B cell (primary cell): ENCODE data around the gene SLC36A1. TPM values are rescaled to one million over a fixed set of nuclear protein-coding genes. Genes with fewer than 3 reads are reported as not detected.

ENCODE experiments used
- ATAC-seq: fragments of 200-7000 bp; cut with Tn5 transposase; one replicate; pipeline ENCODE4 v1.10.0; 2021; ENCODE audit warnings: low read depth, mild to moderate bottlenecking, moderate number of reproducible peaks, moderate library complexity
- CTCF ChIA-PET: fragments of 350-600 bp; sonication (Branson Sonifier 250); formaldehyde crosslinking; loops from one replicate; lab custom pipeline; 2021; ENCODE audit warnings: antibody characterized with exemption, inconsistent platforms; lab: Charles Lee
- POLR2A ChIA-PET: fragments of 350-600 bp; sonication (Branson Sonifier 250); formaldehyde crosslinking; loops from one replicate; lab custom pipeline; 2021; ENCODE audit warnings: antibody characterized with exemption; lab: Charles Lee
- DNase-seq: peaks from one replicate; pipeline ENCODE4 v3.0.0; 2013
- H2AFZ ChIP-seq: 2 replicates; pipeline ENCODE4 v1.6.1; 2012; ENCODE audit warnings: mild to moderate bottlenecking, low read depth, low read length; ENCODE audit not compliant: insufficient read depth, poor library complexity, severe bottlenecking
- H3K27ac ChIP-seq, 2 donors: 1 replicate in 1 of 2; 2 replicates in 1 of 2; pipeline ENCODE4 v1.5.1; 2012 to 2013; ENCODE audit warnings: low read length in 2 of 2, mild to moderate bottlenecking in 2 of 2, moderate library complexity in 1 of 2
- H3K27me3 ChIP-seq, 4 experiments: fragments of 200-600 bp in 1 of 4; sonication (generic) in 1 of 4; replicated peaks in 1 of 4; 1 replicate in 2 of 4; 2 replicates in 2 of 4; pipeline versions ENCODE4 v1.6.1 to v1.7.0; 2013 to 2016; ENCODE audit warnings: low read length in 3 of 4, mild to moderate bottlenecking in 2 of 4, mixed read lengths in 1 of 4, moderate library complexity in 1 of 4; ENCODE audit not compliant: insufficient read depth in 4 of 4, control insufficient read depth in 3 of 4; ENCODE audit errors: control extremely low read depth in 1 of 4
- H3K36me3 ChIP-seq, 2 experiments: replicated peaks in 1 of 2; 1 replicate in 1 of 2; 2 replicates in 1 of 2; pipeline versions ENCODE4 v1.6.1 to v1.7.1; 2013; ENCODE audit warnings: low read length in 1 of 2; ENCODE audit not compliant: insufficient read depth in 2 of 2, control insufficient read depth in 1 of 2; ENCODE audit errors: control extremely low read depth in 1 of 2, extremely low read depth in 1 of 2
- H3K4me1 ChIP-seq, 2 donors: fragments of 200-600 bp in 1 of 2; sonication (generic) in 1 of 2; 1 replicate in 1 of 2; 2 replicates in 1 of 2; pipeline versions ENCODE4 v1.5.1 to v1.6.1; 2013 to 2017; ENCODE audit warnings: low read length in 2 of 2; ENCODE audit not compliant: control insufficient read depth in 2 of 2, insufficient read depth in 2 of 2
- H3K4me2 ChIP-seq: replicated peaks from 2 replicates; pipeline ENCODE3; 2012; ENCODE audit warnings: mild to moderate bottlenecking, low read depth, low read length; ENCODE audit not compliant: poor library complexity, severe bottlenecking
- H3K4me3 ChIP-seq, 5 experiments: fragments of 200-600 bp in 1 of 5; sonication (generic) in 1 of 5; 1 replicate in 3 of 5; 2 replicates in 2 of 5; pipeline versions ENCODE4 v1.5.1 to v1.7.0; 2011 to 2016; ENCODE audit warnings: low read length in 4 of 5, mild to moderate bottlenecking in 4 of 5, low read depth in 2 of 5, control low read depth in 1 of 5, moderate library complexity in 1 of 5; ENCODE audit not compliant: insufficient read depth in 1 of 5; ENCODE audit errors: control extremely low read depth in 1 of 5, extremely low read depth in 1 of 5
- H3K79me2 ChIP-seq: fragments of 200-600 bp; sonication (generic); one replicate; pipeline ENCODE4 v1.6.0; 2016; ENCODE audit warnings: low read length; ENCODE audit not compliant: control insufficient read depth, insufficient read depth
- H3K9ac ChIP-seq: fragments of 200-600 bp; sonication (generic); 2 replicates; pipeline ENCODE4 v1.6.1; 2017; ENCODE audit warnings: mild to moderate bottlenecking, low read length, moderate library complexity
- H3K9me3 ChIP-seq, 3 donors: one replicate each; pipeline versions ENCODE4 v1.6.1 to v1.7.1; 2013; ENCODE audit warnings: low read length in 2 of 3; ENCODE audit not compliant: control insufficient read depth in 2 of 3, insufficient read depth in 1 of 3; ENCODE audit errors: control extremely low read depth in 1 of 3
- H4K20me1 ChIP-seq: 2 replicates; pipeline ENCODE4 v1.6.0; 2012; ENCODE audit warnings: mild to moderate bottlenecking, low read length; ENCODE audit not compliant: insufficient read depth, control insufficient read depth, poor library complexity, severe bottlenecking
- H3K27ac Mint-ChIP-seq: one replicate; pipeline ENCODE4 v1.8.0; 2021; ENCODE audit warnings: mixed read lengths
- H3K27me3 Mint-ChIP-seq: one replicate; pipeline ENCODE4 v1.8.0; 2021; ENCODE audit warnings: mixed read lengths
- H3K4me1 Mint-ChIP-seq: one replicate; pipeline ENCODE4 v1.8.0; 2021; ENCODE audit warnings: mixed read lengths
- H3K4me3 Mint-ChIP-seq: one replicate; pipeline ENCODE4 v1.8.0; 2021; ENCODE audit warnings: mixed read lengths
- H3K9me3 Mint-ChIP-seq: one replicate; pipeline ENCODE4 v1.8.0; 2022; ENCODE audit warnings: mixed read lengths; ENCODE audit not compliant: insufficient read depth
- CTCF ChIP-seq: fragments of 200-600 bp; IDR thresholded peaks from one replicate; pipeline ENCODE4 v1.8.0; 2022; ENCODE audit warnings: antibody characterized with exemption, mild to moderate bottlenecking
- EZH2 ChIP-seq: IDR thresholded peaks from 2 replicates; pipeline ENCODE4 v1.6.1; 2012; ENCODE audit warnings: borderline replicate concordance, low read depth, mild to moderate bottlenecking, moderate library complexity, low read length; ENCODE audit not compliant: insufficient read depth, poor library complexity, severe bottlenecking
- WGBS: methylation state at CpG from one replicate; pipeline ENCODE4 v1.1.5; 2013; ENCODE audit warnings: missing lambda C conversion rate; ENCODE audit not compliant: insufficient coverage; 5-methylcytosine and 5-hydroxymethylcytosine counted together
- intact Hi-C: fragments of 100-400 bp; cut with micrococcal nuclease; formaldehyde crosslinking; loops from one replicate; pipeline ENCODE4 v1.10.0; 2022
- polyA plus RNA-seq: library from polyadenylated mRNA; depleted of rRNA; stranded (reverse); fragments of >200 nt; gene quantifications from 2 replicates; pipeline ENCODE4 v1.2.3, GENCODE V29; 2012
- total RNA-seq, 2 donors: library from RNA; stranded (reverse); fragments of 120-200 nt in 1 of 2; gene quantifications; 1 replicate in 1 of 2; 2 replicates in 1 of 2; pipeline versions ENCODE4 v1.2.3 to v1.2.4, GENCODE V29; 2013 to 2022

Gene SLC36A1
- total and polyA plus RNA-seq, 2 donors (not counting 1 experiment from before 2014, with no cell fraction given) = 4.0 to 15.1 TPM

- Histone ChIP-seq H3K4me3 (no peak overlapping the region), H3K4me2 (no peak overlapping the region), H3K9me3 (no peaks in the 10 kb centered on the region), H3K9ac (no peak overlapping the region), H3K79me2 (no peaks in the 10 kb centered on the region), H2AFZ (no peak overlapping the region), H3K4me1 (no peaks in the 10 kb centered on the region), H3K27ac (no peak overlapping the region), H3K36me3 (peaks cover 10 to 22% of the 10 kb centered on the region in 2 experiments), H3K27me3 (no peaks in the 10 kb centered on the region), H4K20me1 (no peaks in the 10 kb centered on the region)
- intact Hi-C loops = no loop called here
- no CpG with 5 or more reads among the region's 3 CpGs for WGBS
- Mint-ChIP-seq H3K4me3 (no peak overlapping the region), H3K4me1 (no peaks in the 10 kb centered on the region), H3K27ac (no peak overlapping the region), H3K27me3 (no peaks in the 10 kb centered on the region), H3K9me3 (no peaks in the 10 kb centered on the region)
- TF ChIP-seq EZH2 = no peak
- no peak for TF ChIP-seq CTCF
- no peak for DNase-seq
- POLR2A ChIA-PET = no interaction called here
- ATAC-seq = no peak
- CTCF ChIA-PET = no interaction called here
Observed at GRCh38 chr5:151469992-151470391, 22.6 kb downstream of the SLC36A1 start.

- intact Hi-C loops = no loop called here
- Histone ChIP-seq H3K36me3 (peaks cover 5 to 19% of the 10 kb centered on the region in 2 experiments), H3K79me2 (no peaks in the 10 kb centered on the region), H3K27ac (no peak overlapping the region), H3K9ac (no peak overlapping the region), H3K4me3 (no peak overlapping the region), H3K4me1 (no peaks in the 10 kb centered on the region), H4K20me1 (no peaks in the 10 kb centered on the region), H2AFZ (no peak overlapping the region), H3K27me3 (no peaks in the 10 kb centered on the region), H3K9me3 (no peaks in the 10 kb centered on the region), H3K4me2 (no peak overlapping the region)
- no peak for ATAC-seq
- WGBS = 83% methylated on average over 2 of the region's 4 CpGs
- TF ChIP-seq EZH2 (no peak), CTCF (no peak)
- no peaks in the 10 kb centered on the region for H3K9me3 Mint-ChIP-seq
- H3K4me1 Mint-ChIP-seq = no peaks in the 10 kb centered on the region
- ChIA-PET POLR2A (no interaction called here), CTCF (no interaction called here)
- no peaks in the 10 kb centered on the region for H3K27me3 Mint-ChIP-seq
- no peak overlapping the region for H3K4me3 Mint-ChIP-seq
- DNase-seq = no peak
- no peak overlapping the region for H3K27ac Mint-ChIP-seq
Observed at GRCh38 chr5:151470439-151470838, 23.0 kb downstream of the SLC36A1 start.
